Mesothelial cell of epicardium (in vitro differentiated cells): ENCODE measurements around the gene HSPA1A. TPM values are rescaled to one million over a fixed set of nuclear protein-coding genes. Genes with fewer than 3 reads are reported as not detected.
"Not testable (repeated sequence)": the region's sequence is repeated elsewhere in the genome, so short reads cannot be mapped to it uniquely, and the experiment has no call there.

Experiments
- DNase-seq, 2 experiments: peaks; one replicate each; pipeline ENCODE4 v3.0.0; 2021; ENCODE audit warnings: low spot score in 2 of 2; ENCODE audit not compliant: unreplicated experiment in 2 of 2
- H3K27ac Mint-ChIP-seq: 2 replicates; pipeline ENCODE4 v1.8.0; 2021; ENCODE audit warnings: mixed read lengths
- H3K27me3 Mint-ChIP-seq: 2 replicates; pipeline ENCODE4 v1.8.0; 2021; ENCODE audit warnings: low read depth, mixed read lengths
- H3K36me3 Mint-ChIP-seq: 2 replicates; pipeline ENCODE4 v1.8.0; 2021; ENCODE audit warnings: mixed read lengths
- H3K4me1 Mint-ChIP-seq: 2 replicates; pipeline ENCODE4 v1.8.0; 2021; ENCODE audit warnings: mixed read lengths
- H3K4me3 Mint-ChIP-seq: 2 replicates; pipeline ENCODE4 v1.8.0; 2021; ENCODE audit warnings: mild to moderate bottlenecking, moderate library complexity, mixed read lengths
- H3K9me3 Mint-ChIP-seq: 2 replicates; pipeline ENCODE4 v1.8.0; 2021; ENCODE audit warnings: mixed read lengths
- CTCF ChIP-seq: fragments of 200-600 bp; sonication (generic); IDR thresholded peaks from one replicate; pipeline ENCODE4 v1.5.0; 2021; ENCODE audit warnings: antibody characterized with exemption; ENCODE audit not compliant: unreplicated experiment
- total RNA-seq: library from RNA; stranded (reverse); gene quantifications from 3 replicates; pipeline ENCODE4 v1.2.1, GENCODE V29; 2021

HSPA1A gene
- total RNA-seq, 1 donor from 2014 or later, result 70.1 TPM

- H3K4me1 Mint-ChIP-seq, result peaks cover 27% of the 10 kb centered on the region
- H3K9me3 Mint-ChIP-seq, result peaks cover 4% of the 10 kb centered on the region
- H3K36me3 Mint-ChIP-seq, result peaks cover 8% of the 10 kb centered on the region
- H3K27me3 Mint-ChIP-seq, result no peaks in the 10 kb centered on the region
- no peak for DNase-seq
- no peak for TF ChIP-seq CTCF
- peak overlapping the region; percentile 98 for H3K27ac Mint-ChIP-seq
- no peak overlapping the region for H3K4me3 Mint-ChIP-seq
These were observed 1.9 kb upstream of the HSPA1A start for GRCh38 chr6:31813465-31813849.

- Mint-ChIP-seq H3K4me3 (peak overlapping the region; percentile 82), H3K9me3 (peaks cover 4% of the 10 kb centered on the region), H3K27me3 (no peaks in the 10 kb centered on the region), H3K4me1 (peaks cover 29% of the 10 kb centered on the region), H3K27ac (peak overlapping the region; percentile 100), H3K36me3 (peaks cover 10% of the 10 kb centered on the region)
- peak; percentile 84 to 86 for DNase-seq
- no peak for TF ChIP-seq CTCF
These were observed 692 bp upstream of the HSPA1A start for GRCh38 chr6:31814677-31815024.

DNA sequence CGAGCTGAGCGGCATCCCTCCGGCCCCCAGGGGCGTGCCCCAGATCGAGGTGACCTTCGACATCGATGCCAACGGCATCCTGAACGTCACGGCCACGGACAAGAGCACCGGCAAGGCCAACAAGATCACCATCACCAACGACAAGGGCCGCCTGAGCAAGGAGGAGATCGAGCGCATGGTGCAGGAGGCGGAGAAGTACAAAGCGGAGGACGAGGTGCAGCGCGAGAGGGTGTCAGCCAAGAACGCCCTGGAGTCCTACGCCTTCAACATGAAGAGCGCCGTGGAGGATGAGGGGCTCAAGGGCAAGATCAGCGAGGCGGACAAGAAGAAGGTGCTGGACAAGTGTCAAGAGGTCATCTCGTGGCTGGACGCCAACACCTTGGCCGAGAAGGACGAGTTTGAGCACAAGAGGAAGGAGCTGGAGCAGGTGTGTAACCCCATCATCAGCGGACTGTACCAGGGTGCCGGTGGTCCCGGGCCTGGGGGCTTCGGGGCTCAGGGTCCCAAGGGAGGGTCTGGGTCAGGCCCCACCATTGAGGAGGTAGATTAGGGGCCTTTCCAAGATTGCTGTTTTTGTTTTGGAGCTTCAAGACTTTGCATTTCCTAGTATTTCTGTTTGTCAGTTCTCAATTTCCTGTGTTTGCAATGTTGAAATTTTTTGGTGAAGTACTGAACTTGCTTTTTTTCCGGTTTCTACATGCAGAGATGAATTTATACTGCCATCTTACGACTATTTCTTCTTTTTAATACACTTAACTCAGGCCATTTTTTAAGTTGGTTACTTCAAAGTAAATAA lies 2.0 kb downstream of the HSPA1A start:
- H3K9me3 Mint-ChIP-seq, H3K27me3 Mint-ChIP-seq, DNase-seq, H3K27ac Mint-ChIP-seq: not testable (repeated sequence)
- Mint-ChIP-seq H3K4me3 (peak overlapping the region; percentile 28), H3K4me1 (peaks cover 47% of the 10 kb centered on the region), H3K36me3 (peaks cover 10% of the 10 kb centered on the region)

GRCh38 chr6:31817929-31818511 lies 2.7 kb downstream of the HSPA1A start:
- not testable (repeated sequence) for H3K27me3 Mint-ChIP-seq, H3K9me3 Mint-ChIP-seq, H3K27ac Mint-ChIP-seq, DNase-seq
- Mint-ChIP-seq H3K4me3 (peak overlapping the region; percentile 28), H3K4me1 (peaks cover 52% of the 10 kb centered on the region), H3K36me3 (peaks cover 10% of the 10 kb centered on the region)

DNA sequence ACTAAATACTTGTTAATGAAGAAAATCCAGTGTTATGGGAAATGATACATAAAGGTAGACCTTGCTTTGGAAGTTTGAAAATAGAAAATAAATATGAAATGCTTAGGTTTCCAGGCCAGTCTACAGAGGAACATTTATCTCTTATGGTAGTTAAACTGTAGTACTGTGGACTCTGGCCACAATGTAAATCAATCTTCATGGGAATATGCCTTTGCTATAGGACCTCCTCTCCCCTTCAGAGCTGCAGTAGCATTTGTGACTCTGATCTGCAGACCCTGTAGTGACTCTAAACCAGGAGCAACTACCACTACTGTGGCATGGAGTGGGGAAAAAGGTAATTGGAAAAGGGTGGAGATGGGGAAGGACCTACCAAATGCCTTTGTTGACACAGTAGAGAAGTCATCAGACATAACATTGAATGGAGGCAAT lies 4.5 kb downstream of the HSPA1A start:
- peak overlapping the region; percentile 28 for H3K27ac Mint-ChIP-seq
- no peaks in the 10 kb centered on the region for H3K27me3 Mint-ChIP-seq
- peaks cover 10% of the 10 kb centered on the region for H3K36me3 Mint-ChIP-seq
- H3K9me3 Mint-ChIP-seq, result peaks cover 4% of the 10 kb centered on the region
- DNase-seq, result no peak
- no peak for TF ChIP-seq CTCF
- H3K4me3 Mint-ChIP-seq, result peak overlapping the region; percentile 22
- peaks cover 52% of the 10 kb centered on the region for H3K4me1 Mint-ChIP-seq

GRCh38 chr6:31820399-31820798 lies 5.1 kb downstream of the HSPA1A start:
- Mint-ChIP-seq H3K4me3 (peak overlapping the region; percentile 78), H3K4me1 (peaks cover 53% of the 10 kb centered on the region), H3K36me3 (peaks cover 10% of the 10 kb centered on the region)
- DNase-seq, H3K27ac Mint-ChIP-seq, H3K9me3 Mint-ChIP-seq, H3K27me3 Mint-ChIP-seq: not testable (repeated sequence)

DNA sequence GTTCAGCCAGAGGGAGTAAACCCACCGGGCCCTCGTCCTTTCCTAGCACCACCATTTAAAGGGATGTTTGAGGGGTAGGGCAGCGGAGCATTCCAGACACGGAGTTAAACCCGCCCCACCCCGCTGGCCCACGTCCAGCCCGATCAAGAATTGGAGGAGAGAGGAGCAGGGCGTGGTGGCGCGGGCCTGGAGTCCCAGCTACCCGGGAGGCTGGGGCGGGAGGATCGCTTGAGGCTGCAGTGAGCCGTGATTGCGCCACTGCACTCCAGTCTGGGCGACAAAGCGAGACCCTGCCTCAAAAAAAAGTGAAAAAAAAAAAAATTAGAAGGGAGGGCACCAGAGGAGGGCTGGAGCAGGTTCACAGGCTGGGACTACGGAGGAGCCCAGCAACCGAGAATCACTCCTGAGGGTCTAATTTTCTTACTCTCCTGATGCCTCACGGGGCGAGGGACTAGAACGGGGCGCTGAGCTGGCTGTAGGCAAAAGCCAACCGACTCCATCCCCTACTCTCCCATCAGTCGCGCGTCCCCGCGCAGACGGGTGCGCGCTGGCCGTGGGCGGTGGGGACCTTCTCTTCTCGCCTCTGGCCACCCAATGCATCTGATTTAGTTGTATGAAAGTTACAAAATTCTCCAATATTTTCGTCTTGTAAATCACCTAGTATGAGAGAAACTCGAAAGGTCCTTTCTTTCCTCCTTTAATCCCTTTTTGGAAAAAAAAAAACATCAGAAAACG lies 6.1 kb downstream of the HSPA1A start:
- H3K36me3 Mint-ChIP-seq, result peaks cover 10% of the 10 kb centered on the region
- peaks cover 4% of the 10 kb centered on the region for H3K9me3 Mint-ChIP-seq
- peak overlapping the region; percentile 96 for H3K27ac Mint-ChIP-seq
- no peak for TF ChIP-seq CTCF
- peaks cover 61% of the 10 kb centered on the region for H3K4me1 Mint-ChIP-seq
- H3K27me3 Mint-ChIP-seq, result no peaks in the 10 kb centered on the region
- peak in 1 of 2 experiments; percentile 57 for DNase-seq
- H3K4me3 Mint-ChIP-seq, result peak overlapping the region; percentile 78
